ENCODE measurements around the gene FAM20C. TPM values are rescaled to one million over a fixed set of nuclear protein-coding genes. Genes with fewer than 3 reads are reported as not detected.

FAM20C gene
- total RNA-seq, 1 experiment from 2014 or later = 35.8 TPM

DNA sequence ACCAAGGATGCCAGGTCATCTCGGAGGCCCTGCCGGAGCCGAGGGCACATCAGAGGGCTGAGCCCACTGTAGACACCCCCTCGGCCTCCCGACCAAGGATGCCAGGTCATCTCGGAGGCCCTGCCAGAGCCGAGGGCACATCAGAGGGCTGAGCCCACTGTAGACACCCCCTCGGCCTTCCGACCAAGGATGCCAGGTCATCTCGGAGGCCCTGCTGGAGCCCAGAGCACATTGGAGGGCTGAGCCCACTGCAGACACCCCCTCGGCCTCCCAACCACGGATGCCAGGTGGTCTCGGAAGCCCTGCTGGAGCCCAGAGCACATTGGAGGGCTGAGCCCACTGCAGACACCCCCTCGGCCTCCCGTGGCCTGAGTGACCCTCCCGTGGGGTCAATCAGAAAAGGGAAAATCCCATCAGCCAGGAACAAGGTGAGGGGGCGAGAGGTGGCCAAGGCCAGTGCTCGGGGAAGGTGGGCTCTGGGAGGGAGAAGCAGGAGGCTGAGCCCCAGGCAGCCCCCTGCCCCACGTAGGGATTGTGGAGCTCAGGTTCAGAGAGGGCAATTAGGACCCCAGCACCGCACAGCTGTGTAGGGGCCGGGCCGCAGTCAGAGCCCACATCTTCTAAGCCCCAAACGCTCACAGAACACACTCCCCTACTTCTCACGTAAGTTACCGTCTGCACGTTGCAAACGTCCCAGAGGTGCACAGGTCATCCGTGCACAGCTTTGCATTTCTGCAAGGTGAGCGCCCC lies 60.0 kb downstream of the FAM20C start:
- no TSS peak for BruUV-seq (replicated peaks)
- CTCF ChIA-PET = no interaction called here

DNA sequence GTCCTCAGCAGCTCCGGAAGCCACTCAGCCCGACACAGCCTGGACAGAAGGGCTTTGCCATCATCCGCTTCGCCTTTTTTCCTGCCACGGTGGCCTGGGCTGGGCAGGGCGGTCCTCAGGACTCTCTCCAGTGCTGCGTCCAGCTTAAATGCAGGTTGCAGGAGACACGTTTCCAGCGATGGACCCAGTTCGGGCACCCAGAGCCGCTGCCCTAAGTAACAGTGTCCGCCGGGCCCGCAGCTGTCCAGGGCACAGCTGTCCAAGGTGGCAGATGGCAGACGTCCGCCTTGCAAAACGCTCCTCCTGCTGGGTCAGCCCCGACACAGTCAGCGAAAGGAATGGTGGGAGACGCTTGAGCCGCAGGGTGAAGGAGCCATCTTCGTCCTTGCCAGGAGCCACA lies 60.6 kb downstream of the FAM20C start:
- peaks cover 8% of the 10 kb centered on the region for H3K36me3 ChIP-seq (ENCODE audit: insufficient read depth, low read length, poor library complexity, severe bottlenecking)
- intact Hi-C loops (cut with micrococcal nuclease; ENCODE audit: unreplicated experiment) = no loop called here
- no TSS peak for BruUV-seq (replicated peaks)
- H3K27me3 ChIP-seq (replicated peaks; ENCODE audit: insufficient read depth, low read depth, low read length, poor library complexity) = no peaks in the 10 kb centered on the region
- no peak for DNase-seq (ENCODE audit: low spot score)
- no peak overlapping the region for H3K27ac ChIP-seq (ENCODE audit: low read depth, low read length, poor library complexity, severe bottlenecking)
- no peaks in the 10 kb centered on the region for H3K9me3 ChIP-seq (ENCODE audit: low read depth, low read length, poor library complexity, severe bottlenecking)
- H3K4me3 ChIP-seq (ENCODE audit: low read depth, low read length, poor library complexity, severe bottlenecking) = no peak overlapping the region
- POLR2A ChIA-PET (ENCODE audit: low non-redundant PET) = no interaction called here
- CTCF ChIA-PET = no interaction called here
- TF ChIP-seq EZH2 (IDR thresholded peaks at IDR 0.05; ENCODE audit: borderline replicate concordance, low read depth, low read length, poor library complexity, severe bottlenecking) = no peak
- TF ChIP-seq, protein P1, sequence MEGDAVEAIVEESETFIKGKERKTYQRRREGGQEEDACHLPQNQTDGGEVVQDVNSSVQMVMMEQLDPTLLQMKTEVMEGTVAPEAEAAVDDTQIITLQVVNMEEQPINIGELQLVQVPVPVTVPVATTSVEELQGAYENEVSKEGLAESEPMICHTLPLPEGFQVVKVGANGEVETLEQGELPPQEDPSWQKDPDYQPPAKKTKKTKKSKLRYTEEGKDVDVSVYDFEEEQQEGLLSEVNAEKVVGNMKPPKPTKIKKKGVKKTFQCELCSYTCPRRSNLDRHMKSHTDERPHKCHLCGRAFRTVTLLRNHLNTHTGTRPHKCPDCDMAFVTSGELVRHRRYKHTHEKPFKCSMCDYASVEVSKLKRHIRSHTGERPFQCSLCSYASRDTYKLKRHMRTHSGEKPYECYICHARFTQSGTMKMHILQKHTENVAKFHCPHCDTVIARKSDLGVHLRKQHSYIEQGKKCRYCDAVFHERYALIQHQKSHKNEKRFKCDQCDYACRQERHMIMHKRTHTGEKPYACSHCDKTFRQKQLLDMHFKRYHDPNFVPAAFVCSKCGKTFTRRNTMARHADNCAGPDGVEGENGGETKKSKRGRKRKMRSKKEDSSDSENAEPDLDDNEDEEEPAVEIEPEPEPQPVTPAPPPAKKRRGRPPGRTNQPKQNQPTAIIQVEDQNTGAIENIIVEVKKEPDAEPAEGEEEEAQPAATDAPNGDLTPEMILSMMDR (conservative IDR thresholded peaks at IDR 0.05; ENCODE audit: low read depth, low read length) = no peak
- peaks cover 15% of the 10 kb centered on the region for H3K4me1 ChIP-seq (ENCODE audit: insufficient read depth, low read length, poor library complexity, severe bottlenecking)

More for the DNA sequence above, 60.0 kb downstream of the FAM20C start:
- TF ChIP-seq, protein P1 (conservative IDR thresholded peaks at IDR 0.05; ENCODE audit: low read depth, low read length) = no peak
- no peak for TF ChIP-seq EZH2 (IDR thresholded peaks at IDR 0.05; ENCODE audit: borderline replicate concordance, low read depth, low read length, poor library complexity, severe bottlenecking)
- peaks cover 8% of the 10 kb centered on the region for H3K36me3 ChIP-seq (ENCODE audit: insufficient read depth, low read length, poor library complexity, severe bottlenecking)
- H3K27me3 ChIP-seq (replicated peaks; ENCODE audit: insufficient read depth, low read depth, low read length, poor library complexity) = no peaks in the 10 kb centered on the region
- no peaks in the 10 kb centered on the region for H3K9me3 ChIP-seq (ENCODE audit: low read depth, low read length, poor library complexity, severe bottlenecking)
- no peak overlapping the region for H3K27ac ChIP-seq (ENCODE audit: low read depth, low read length, poor library complexity, severe bottlenecking)
- POLR2A ChIA-PET (ENCODE audit: low non-redundant PET) = no interaction called here
- peaks cover 15% of the 10 kb centered on the region for H3K4me1 ChIP-seq (ENCODE audit: insufficient read depth, low read length, poor library complexity, severe bottlenecking)
- intact Hi-C loops (cut with micrococcal nuclease; ENCODE audit: unreplicated experiment) = no loop called here
- H3K4me3 ChIP-seq (ENCODE audit: low read depth, low read length, poor library complexity, severe bottlenecking) = no peak overlapping the region
- DNase-seq (ENCODE audit: low spot score) = no peak

DNA sequence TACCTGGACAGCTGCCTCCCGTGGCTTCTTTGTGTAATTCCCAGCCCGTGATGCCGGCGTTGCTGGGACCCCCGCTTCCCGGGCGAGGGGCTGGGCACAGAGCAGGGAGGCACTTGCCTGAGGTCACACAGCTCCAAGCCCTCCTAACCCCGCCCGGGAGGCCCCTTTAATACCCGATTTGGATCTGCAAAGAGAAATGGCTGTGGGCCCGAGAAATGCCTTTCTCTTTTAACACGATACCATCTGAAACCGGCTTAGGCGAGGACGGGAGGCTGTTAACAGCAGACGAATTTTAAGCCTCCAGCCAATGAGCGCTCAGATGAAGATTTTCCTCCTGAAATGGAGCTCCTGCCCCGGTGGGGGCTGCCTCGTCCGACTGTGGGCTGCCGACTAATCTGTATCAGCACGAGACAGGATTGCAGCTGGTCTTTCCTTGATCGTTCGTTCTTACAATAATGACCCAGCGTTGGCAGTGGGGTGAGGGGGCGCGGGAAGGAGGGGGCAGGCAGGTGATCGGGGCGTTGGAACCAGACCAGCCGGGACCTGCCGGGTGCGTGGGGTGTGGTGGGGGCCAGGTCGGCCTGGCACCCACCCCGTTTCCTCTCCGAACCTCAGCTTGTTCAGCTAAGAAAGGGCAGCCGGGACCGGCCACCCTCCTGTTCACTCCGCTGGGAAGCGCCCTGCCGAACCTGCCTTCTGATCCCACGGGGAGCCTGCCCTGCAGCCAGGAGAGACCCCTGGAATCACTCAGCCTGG lies 61.4 kb downstream of the FAM20C start:
- intact Hi-C loops (cut with micrococcal nuclease; ENCODE audit: unreplicated experiment) = no loop called here
- Histone ChIP-seq H3K9me3 (ENCODE audit: low read depth, low read length, poor library complexity, severe bottlenecking) (no peaks in the 10 kb centered on the region), H3K36me3 (ENCODE audit: insufficient read depth, low read length, poor library complexity, severe bottlenecking) (peaks cover 8% of the 10 kb centered on the region), H3K4me3 (ENCODE audit: low read depth, low read length, poor library complexity, severe bottlenecking) (no peak overlapping the region), H3K4me1 (ENCODE audit: insufficient read depth, low read length, poor library complexity, severe bottlenecking) (peaks cover 15% of the 10 kb centered on the region), H3K27me3 (replicated peaks; ENCODE audit: insufficient read depth, low read depth, low read length, poor library complexity) (no peaks in the 10 kb centered on the region), H3K27ac (ENCODE audit: low read depth, low read length, poor library complexity, severe bottlenecking) (no peak overlapping the region)
- TF ChIP-seq, protein P1 (conservative IDR thresholded peaks at IDR 0.05; ENCODE audit: low read depth, low read length) = no peak
- no peak for TF ChIP-seq EZH2 (IDR thresholded peaks at IDR 0.05; ENCODE audit: borderline replicate concordance, low read depth, low read length, poor library complexity, severe bottlenecking)
- no TSS peak for BruUV-seq (replicated peaks)
- CTCF ChIA-PET = no interaction called here
- POLR2A ChIA-PET (ENCODE audit: low non-redundant PET) = no interaction called here
- no peak for DNase-seq (ENCODE audit: low spot score)

All from A673 (cell line).